ENCODE data around the gene SAP30.

Gene SAP30

GRCh38 chr4:173370477-173371291 is at the start of gene SAP30:
Gene SAP30 (plus strand): TSS chr4:173370954. CDS start chr4:173371183, 229 bp downstream.
- peak; percentile 85 for DNase-seq

- no peak for DNase-seq
Observed at GRCh38 chr4:173325007-173325736, 45.6 kb upstream of the SAP30 start.

DNA sequence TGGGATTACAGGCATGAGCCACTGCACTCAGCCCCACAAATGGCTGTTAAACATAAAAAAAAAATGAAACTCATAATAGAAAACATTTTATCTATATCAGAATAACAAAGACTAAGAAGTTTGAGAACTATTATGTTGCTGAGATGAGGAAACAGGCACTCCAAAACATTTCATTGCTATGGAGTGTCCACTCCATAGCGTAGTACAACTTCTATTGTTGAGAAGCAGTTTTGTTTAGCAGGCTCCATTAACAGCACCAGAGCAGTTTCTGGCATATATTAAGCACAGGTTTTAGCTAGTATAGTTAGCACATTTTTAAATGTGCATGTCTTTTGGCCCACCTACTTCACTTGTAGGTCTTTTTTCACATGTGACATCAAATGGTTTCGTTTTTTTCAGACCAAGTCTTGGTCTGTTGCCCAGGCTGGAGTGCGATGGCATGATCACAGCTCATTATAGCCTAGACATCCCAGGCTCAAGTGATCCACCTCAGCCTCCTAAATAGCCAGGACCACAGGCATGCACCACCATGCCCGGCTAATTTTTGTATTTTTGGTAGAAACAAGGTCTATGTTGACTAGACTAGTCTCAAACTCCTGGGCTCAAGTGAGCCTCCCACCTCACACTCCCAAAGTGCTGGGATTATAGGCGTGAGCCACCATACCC is 42.4 kb upstream of the SAP30 start:
- no peak for DNase-seq

- no peak for DNase-seq
Observed at GRCh38 chr4:173330590-173330989, 40.2 kb upstream of the SAP30 start.

GRCh38 chr4:173332021-173332487 is 38.7 kb upstream of the SAP30 start:
- no peak for DNase-seq

DNA sequence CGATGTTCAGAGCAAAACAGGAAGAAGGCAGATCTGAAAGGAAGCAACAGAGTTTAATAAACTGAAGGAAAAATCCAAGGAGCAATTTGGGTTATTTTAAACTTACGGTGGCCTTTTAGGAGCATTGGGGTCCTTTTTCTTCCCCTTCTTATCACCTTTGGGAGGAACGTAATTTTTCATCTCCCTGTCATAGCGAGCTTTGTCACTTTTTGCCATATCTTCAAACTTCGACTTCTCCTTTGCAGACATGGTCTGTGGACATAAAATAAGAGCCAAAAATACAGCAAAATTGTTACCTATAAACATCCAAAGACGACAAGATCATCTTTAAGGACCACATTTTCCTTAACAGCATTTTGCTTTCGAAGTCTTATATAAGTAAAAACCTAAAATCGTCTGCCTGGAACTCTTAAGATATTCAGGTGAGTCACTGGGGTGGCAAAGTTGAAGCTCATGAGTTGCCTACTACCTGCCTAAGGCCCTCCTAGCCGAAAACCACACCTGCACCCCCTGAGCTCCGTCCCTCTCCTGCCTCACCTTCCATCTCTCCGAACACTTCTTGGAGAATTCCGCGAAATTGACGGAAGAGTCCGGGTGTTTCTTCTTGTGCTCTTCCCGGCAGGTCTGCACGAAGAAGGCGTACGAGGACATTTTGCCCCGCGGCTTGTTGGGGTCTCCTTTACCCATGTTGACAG is 37.6 kb upstream of the SAP30 start:
- no peak for DNase-seq

GRCh38 chr4:173333658-173334084 is 37.1 kb upstream of the SAP30 start:
- no peak for DNase-seq

GRCh38 chr4:173334085-173334890 is 36.5 kb upstream of the SAP30 start, which contains the start of gene HMGB2:
Gene HMGB2 (minus strand): TSS chr4:173334358. CDS start chr4:173333649, 709 bp downstream.
- DNase-seq = peak; percentile 98

- peak; percentile 80 for DNase-seq
Observed at GRCh38 chr4:173334891-173335752, 35.6 kb upstream of the SAP30 start.

GRCh38 chr4:173337463-173337862 is 33.3 kb upstream of the SAP30 start:
- no peak for DNase-seq

DNA sequence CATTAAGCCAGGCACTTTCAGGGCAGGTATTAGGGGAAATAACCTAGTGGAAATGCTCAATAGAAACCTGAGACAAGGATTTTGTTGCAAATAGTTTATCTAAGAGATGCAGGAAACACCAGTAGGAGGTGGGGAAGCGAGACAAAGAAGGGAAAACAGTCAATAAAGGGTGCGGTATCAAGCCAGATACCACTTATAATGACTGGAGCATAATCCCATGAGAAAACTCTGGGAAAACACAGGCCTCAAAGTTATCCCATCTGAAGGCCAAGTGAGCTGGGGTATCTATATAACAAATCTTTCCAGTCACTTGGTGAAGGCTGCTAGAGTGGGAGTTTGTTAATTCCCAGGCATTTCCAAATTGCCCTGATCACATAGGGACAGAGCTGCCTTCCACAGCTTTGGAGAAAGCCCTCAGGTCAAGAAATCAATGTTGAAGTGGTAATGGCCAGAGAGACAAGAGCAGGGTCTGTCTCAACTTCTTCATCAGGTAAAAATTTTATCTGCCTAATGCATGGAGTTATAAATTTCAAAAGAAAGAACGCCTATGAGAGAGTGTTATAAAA is 26.8 kb upstream of the SAP30 start:
- DNase-seq = no peak

DNA sequence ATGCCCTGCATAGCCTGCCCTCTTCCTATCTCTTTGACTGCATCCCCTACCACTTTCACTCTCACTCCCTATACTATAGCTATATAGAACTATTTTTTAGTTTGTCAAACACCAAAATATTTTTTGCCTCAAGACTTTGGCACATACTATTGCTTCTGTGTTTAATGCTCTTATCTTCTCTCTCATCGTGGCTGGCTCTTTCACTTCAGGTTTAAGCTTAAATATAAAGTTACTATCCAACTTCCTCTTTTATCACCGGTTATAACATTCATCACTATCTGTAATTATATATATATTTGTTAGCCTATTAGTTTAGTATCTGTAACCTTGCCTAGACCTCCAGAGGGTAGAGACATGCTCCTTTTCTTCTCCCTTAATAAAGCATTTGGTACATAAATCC is 25.1 kb upstream of the SAP30 start:
- DNase-seq = no peak

DNA sequence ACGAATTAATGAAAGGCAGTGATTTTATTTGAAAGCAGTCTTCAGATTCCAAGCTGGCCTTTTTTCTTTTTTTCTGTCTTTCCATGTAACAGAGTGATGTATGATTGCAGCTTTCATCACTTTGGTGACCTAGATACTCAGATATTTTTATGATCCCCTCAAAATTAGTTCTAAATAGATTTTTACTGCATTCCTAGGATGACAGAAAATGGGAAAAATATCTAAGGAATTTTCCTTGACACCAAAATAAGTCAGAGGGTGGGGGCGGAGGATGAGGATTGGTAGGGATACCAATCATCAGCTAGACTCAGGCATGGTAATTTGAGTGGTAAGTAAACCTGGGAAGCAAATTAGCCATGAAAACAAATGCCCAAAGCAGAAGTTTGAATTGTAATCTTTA is 24.7 kb upstream of the SAP30 start:
- no peak for DNase-seq

GRCh38 chr4:173347467-173347866 is 23.3 kb upstream of the SAP30 start:
- DNase-seq = no peak

GRCh38 chr4:173357939-173358338 is 12.8 kb upstream of the SAP30 start:
- no peak for DNase-seq

- DNase-seq = no peak
Observed at GRCh38 chr4:173360587-173361221, 10.1 kb upstream of the SAP30 start.

- no peak for DNase-seq
Observed at GRCh38 chr4:173362666-173363065, 8.1 kb upstream of the SAP30 start.

DNA sequence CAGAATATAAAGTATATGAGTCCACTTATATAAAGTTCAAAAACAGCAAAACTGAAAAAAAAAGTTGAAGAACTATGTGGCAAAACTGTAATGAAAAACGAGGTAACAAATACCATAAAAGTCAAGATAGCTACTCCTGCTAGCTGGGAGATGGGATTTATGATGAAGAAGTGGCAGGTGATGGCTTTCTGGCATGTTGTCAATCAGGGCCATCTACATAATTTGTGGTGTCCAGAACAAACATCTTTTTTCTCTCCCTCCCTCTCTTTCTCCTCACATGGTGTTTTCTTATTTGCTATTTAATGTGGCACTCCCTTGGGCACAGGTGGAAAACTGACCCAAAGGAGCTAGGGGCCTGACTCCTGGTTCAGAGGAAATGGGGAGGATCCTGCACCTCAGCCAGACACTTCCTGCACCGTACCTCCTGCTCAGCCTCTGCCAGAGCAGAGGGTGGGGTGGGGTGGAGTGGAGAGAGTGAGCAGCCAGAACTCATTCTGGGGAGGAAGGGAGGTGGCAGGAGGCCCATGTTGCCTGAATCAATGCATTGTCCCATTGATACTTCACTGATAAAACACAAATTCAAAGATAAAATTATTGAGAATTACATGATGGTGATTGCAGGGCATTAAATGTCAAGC is 5.3 kb upstream of the SAP30 start:
- DNase-seq = no peak

DNA sequence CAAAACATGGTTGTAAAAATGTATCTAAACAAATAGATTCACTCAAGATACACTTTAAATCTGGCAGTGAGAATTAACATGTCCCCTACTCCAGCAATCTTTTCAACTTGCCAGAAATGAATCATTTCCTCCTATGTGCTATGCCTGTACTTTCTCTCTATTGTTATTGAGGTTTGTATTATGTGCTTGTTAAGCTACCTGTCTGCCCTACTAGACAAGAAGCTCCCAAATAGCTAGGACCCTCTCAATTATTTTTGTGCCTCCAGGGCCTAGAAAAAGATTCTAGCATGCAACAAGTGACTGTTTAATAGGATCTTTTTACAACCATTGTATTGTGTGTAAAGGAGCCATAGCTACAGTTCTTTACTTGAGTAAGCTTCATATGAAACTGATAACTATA is 3.5 kb upstream of the SAP30 start:
- no peak for DNase-seq

DNA sequence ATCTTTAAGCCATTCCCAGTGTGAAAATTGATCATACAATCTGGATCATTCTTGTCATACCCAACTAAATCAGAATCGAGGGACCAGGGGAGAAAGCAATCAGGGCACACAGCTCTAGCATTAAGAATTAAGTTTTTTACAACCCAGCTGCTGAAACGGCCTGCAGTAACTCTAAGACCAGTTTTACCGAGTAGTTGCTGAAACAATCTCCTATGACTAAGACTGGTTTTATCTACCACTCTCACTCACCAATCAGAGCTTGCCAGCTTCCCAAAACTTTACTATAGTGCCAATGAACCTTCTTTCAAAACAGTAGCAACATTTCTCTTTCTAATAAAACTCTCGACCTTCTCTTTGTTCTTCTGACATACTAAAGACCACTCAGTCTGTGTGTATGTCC is 2.8 kb upstream of the SAP30 start:
- no peak for DNase-seq
